PC-3 (cell line): ENCODE data around the gene KLHDC2. TPM values are rescaled to one million over a fixed set of nuclear protein-coding genes. Genes with fewer than 3 reads are reported as not detected.

Experiments
- ATAC-seq: fragments of 200-7000 bp; cut with Tn5 transposase; 2 replicates; pipeline ENCODE4 v1.9.1; 2020; ENCODE audit warnings: mild to moderate bottlenecking, moderate library complexity
- BruUV-seq: library from RNA; stranded (reverse); fragments of 400-500 nt; replicated peaks from 2 replicates; lab custom pipeline; 2021; lab: Mats Ljungman, UMichigan
- CTCF ChIA-PET: fragments of 300-600 bp; sonication (Branson Sonifier 250); formaldehyde crosslinking; loops from one replicate; lab custom pipeline; 2022; ENCODE audit warnings: antibody characterized with exemption; lab: Charles Lee
- POLR2A ChIA-PET: fragments of 300-600 bp; sonication (Branson Sonifier 250); formaldehyde crosslinking; loops from one replicate; lab custom pipeline; 2022; ENCODE audit warnings: antibody characterized with exemption; ENCODE audit not compliant: unreplicated experiment; lab: Charles Lee
- DNase-seq: peaks from one replicate; pipeline ENCODE4 v3.0.0-alpha.2; 2015
- H2AFZ ChIP-seq: fragments of 300-600 bp; sonication (generic); 2 replicates; pipeline ENCODE4 v1.6.0; 2016; ENCODE audit warnings: antibody characterized with exemption, low read length
- H3F3A ChIP-seq: fragments of 300-600 bp; sonication (generic); one replicate; pipeline ENCODE4 v1.6.0; 2017; ENCODE audit warnings: antibody characterized with exemption, low read length, control low read depth, mild to moderate bottlenecking; ENCODE audit not compliant: unreplicated experiment
- H3K27ac ChIP-seq: fragments of 300-600 bp; sonication (generic); 2 replicates; pipeline ENCODE4 v1.5.1; 2016; ENCODE audit warnings: mild to moderate bottlenecking, low read length
- H3K27me3 ChIP-seq: fragments of 300-600 bp; sonication (generic); 2 replicates; pipeline ENCODE4 v1.6.1; 2016; ENCODE audit warnings: low read length, mixed read lengths
- H3K36me3 ChIP-seq: fragments of 300-600 bp; sonication (generic); 2 replicates; pipeline ENCODE4 v1.6.1; 2016; ENCODE audit warnings: low read depth, mixed run types, low read length, mixed read lengths
- H3K4me1 ChIP-seq: fragments of 300-600 bp; sonication (generic); 2 replicates; pipeline ENCODE4 v1.5.1; 2016; ENCODE audit warnings: low read length; ENCODE audit not compliant: insufficient read depth
- H3K4me2 ChIP-seq: fragments of 300-600 bp; sonication (generic); 2 replicates; pipeline ENCODE4 v1.6.0; 2016; ENCODE audit warnings: low read length
- H3K4me3 ChIP-seq: fragments of 300-600 bp; sonication (generic); 2 replicates; pipeline ENCODE4 v1.5.1; 2016; ENCODE audit warnings: mild to moderate bottlenecking, low read length, mixed read lengths
- H3K79me2 ChIP-seq: fragments of 300-600 bp; sonication (generic); 2 replicates; pipeline ENCODE4 v1.6.1; 2017; ENCODE audit warnings: low read length, mixed read lengths
- H3K9ac ChIP-seq: fragments of 300-600 bp; sonication (generic); 2 replicates; pipeline ENCODE4 v1.6.0; 2016; ENCODE audit warnings: mild to moderate bottlenecking, low read length
- H3K9me2 ChIP-seq: fragments of 300-600 bp; sonication (generic); replicated peaks from 2 replicates; pipeline ENCODE4 v1.6.1; 2016; ENCODE audit warnings: mixed run types, low read length, mixed read lengths
- H3K9me3 ChIP-seq: fragments of 300-600 bp; sonication (generic); 2 replicates; pipeline ENCODE4 v1.6.1; 2016; ENCODE audit warnings: low read length, mixed read lengths
- H4K20me1 ChIP-seq: fragments of 300-600 bp; sonication (generic); 2 replicates; pipeline ENCODE4 v1.6.1; 2016; ENCODE audit warnings: low read length, mixed read lengths
- CTCF ChIP-seq: fragments of 300-600 bp; sonication (generic); conservative IDR thresholded peaks from 2 replicates; pipeline ENCODE4 v1.5.1; 2017; ENCODE audit warnings: antibody characterized with exemption, low read depth, mild to moderate bottlenecking, low read length
- EZH2 ChIP-seq: fragments of 300-600 bp; sonication (generic); IDR thresholded peaks from one replicate; pipeline ENCODE4 v1.6.1; 2017; ENCODE audit warnings: antibody characterized with exemption, mild to moderate bottlenecking, low read length; ENCODE audit not compliant: unreplicated experiment
- EZH2phosphoT487 ChIP-seq: fragments of 300-600 bp; sonication (generic); IDR thresholded peaks from 2 replicates; pipeline ENCODE4 v1.6.1; 2018; ENCODE audit warnings: mild to moderate bottlenecking, antibody characterized with exemption, low read length, borderline replicate concordance
- intact Hi-C: fragments of 100-400 bp; cut with micrococcal nuclease; formaldehyde crosslinking; loops from 2 replicates; pipeline ENCODE4 v1.9.0; 2023
- total RNA-seq: library from RNA; depleted of rRNA; stranded (reverse); fragments of >200 nt; gene quantifications from 2 replicates; pipeline ENCODE4 v1.2.3, GENCODE V29; 2014

KLHDC2 gene
- total RNA-seq, 1 experiment from 2014 or later = 126 TPM

GRCh38 chr14:49767270-49767570, 733 bp upstream of the KLHDC2 start:
- ChIA-PET POLR2A (interaction anchor here (0.5 to 1.5 kb wide), 13 partner anchors 16 to 982 kb away, joined by 3 to 29 read pairs (median 6); partner anchors contain the start of genes DNAAF2, KLHDC1, NEMF and POLE2), CTCF (interaction anchor here (0.6 to 2.6 kb wide), 7 partner anchors 63 to 180 kb away, joined by 3 to 21 read pairs (median 6); partner anchors contain the start of gene POLE2)
- H3F3A ChIP-seq = no peaks in the 10 kb centered on the region
- no peaks in the 10 kb centered on the region for H3K36me3 ChIP-seq
- H3K4me2 ChIP-seq = peak overlapping the region; percentile 94
- H3K9ac ChIP-seq = peak overlapping the region; percentile 92
- no peaks in the 10 kb centered on the region for H3K27me3 ChIP-seq
- DNase-seq (no peak), ATAC-seq (no peak)
- peaks cover 33% of the 10 kb centered on the region for H3K4me1 ChIP-seq
- no TSS peak for BruUV-seq
- H3K79me2 ChIP-seq = peaks cover 42% of the 10 kb centered on the region
- H2AFZ ChIP-seq = peak overlapping the region; percentile 98
- H4K20me1 ChIP-seq = peaks cover 9% of the 10 kb centered on the region; the same call in 1 of the 2 replicates
- intact Hi-C loops = loop anchor here (1.0 to 5.0 kb wide), 2 partner anchors 182 to 340 kb away; no protein-coding TSS in a partner anchor
- H3K9me3 ChIP-seq = no peaks in the 10 kb centered on the region
- H3K9me2 ChIP-seq = no peaks in the 10 kb centered on the region
- no peak for TF ChIP-seq EZH2phosphoT487
- TF ChIP-seq EZH2 = no peak
- TF ChIP-seq CTCF = no peak
- peak overlapping the region; percentile 84 for H3K27ac ChIP-seq
- H3K4me3 ChIP-seq = peak overlapping the region; percentile 94

GRCh38 chr14:49768301-49769121, 558 bp downstream of the KLHDC2 start:
- Histone ChIP-seq H3K4me1 (peaks cover 33% of the 10 kb centered on the region), H3K27me3 (no peaks in the 10 kb centered on the region), H2AFZ (peak overlapping the region; percentile 75), H3K9me2 (no peaks in the 10 kb centered on the region), H3K79me2 (peaks cover 43% of the 10 kb centered on the region), H4K20me1 (peaks cover 9% of the 10 kb centered on the region; the same call in 1 of the 2 replicates), H3F3A (no peaks in the 10 kb centered on the region), H3K4me3 (peak overlapping the region; percentile 94), H3K4me2 (peak overlapping the region; percentile 94), H3K9me3 (no peaks in the 10 kb centered on the region), H3K9ac (peak overlapping the region; percentile 92), H3K27ac (peak overlapping the region; percentile 84), H3K36me3 (no peaks in the 10 kb centered on the region)
- no peak for TF ChIP-seq EZH2
- no peak for TF ChIP-seq CTCF
- TF ChIP-seq EZH2phosphoT487 = no peak
- DNase-seq (peak; percentile 54), ATAC-seq (peak; percentile 12)
- intact Hi-C loops = loop anchor here (5.0 kb wide), 1 partner anchor 339 kb away; no protein-coding TSS in a partner anchor
- TSS peak; percentile 62 for BruUV-seq
- ChIA-PET POLR2A (interaction anchor here (0.5 to 1.5 kb wide), 9 partner anchors 32 to 564 kb away, joined by 3 to 25 read pairs (median 4); partner anchors contain the start of genes DNAAF2, MGAT2, POLE2 and RPL36AL), CTCF (interaction anchor here (0.5 to 2.6 kb wide), 6 partner anchors 94 to 972 kb away, joined by 3 to 21 read pairs (median 10); no protein-coding TSS in a partner anchor)
